K562 (cell line): ENCODE data around the gene ASS1. TPM values are rescaled to one million over a fixed set of nuclear protein-coding genes. Genes with fewer than 3 reads are reported as not detected.

ENCODE experiments used
- AFF1 ChIP-seq, 2 experiments: fragments of 450-650 bp; IDR thresholded peaks; 2 replicates each; pipeline ENCODE4 v1.6.1; 2018; ENCODE audit warnings: mild to moderate bottlenecking in 2 of 2, low read depth in 1 of 2; ENCODE audit not compliant: partially characterized antibody in 2 of 2
- ETV6 ChIP-seq, 3 experiments: fragments of 150-350 bp in 1 of 3; sonication (generic) in 1 of 3; formaldehyde crosslinking in 1 of 3; IDR thresholded peaks; 2 replicates each; pipeline versions ENCODE4 v1.6.1 to v1.8.0; 2014 to 2022; ENCODE audit warnings: borderline replicate concordance in 2 of 3, low read depth in 2 of 3, antibody characterized with exemption in 1 of 3, low read length in 1 of 3, mild to moderate bottlenecking in 1 of 3, missing genetic modification reagents in 1 of 3
- MAX ChIP-seq: sonication (generic); formaldehyde crosslinking; IDR thresholded peaks from 2 replicates; pipeline ENCODE4 v1.9.0; 2022; ENCODE audit warnings: mild to moderate bottlenecking, missing genetic modification reagents
- MGA ChIP-seq: fragments of 450-650 bp; IDR thresholded peaks from 2 replicates; pipeline ENCODE4 v1.6.1; 2016; ENCODE audit warnings: mild to moderate bottlenecking, moderate library complexity
- SMARCE1 ChIP-seq: fragments of 450-650 bp; IDR thresholded peaks from 2 replicates; pipeline ENCODE4 v1.7.1; 2016; ENCODE audit warnings: mild to moderate bottlenecking
- YY1 ChIP-seq, 3 experiments: IDR thresholded peaks; 2 replicates each; pipeline ENCODE4 v1.6.1; 2011; ENCODE audit warnings: low read length in 2 of 3, mild to moderate bottlenecking in 2 of 3, moderate library complexity in 2 of 3, borderline replicate concordance in 1 of 3, control low read depth in 1 of 3, low read depth in 1 of 3; ENCODE audit not compliant: insufficient read depth in 3 of 3, insufficient replicate concordance in 2 of 3, control insufficient read depth in 1 of 3, insufficient read length in 1 of 3; ENCODE audit errors: extremely low read depth in 1 of 3
- ZKSCAN1 ChIP-seq: fragments of 150-350 bp; IDR thresholded peaks from 2 replicates; pipeline ENCODE4 v1.6.1; 2016; ENCODE audit warnings: low read depth, low read length
- ZKSCAN3 ChIP-seq: fragments of 250-450 bp; sonication (Bioruptor Pico); IDR thresholded peaks from 2 replicates; pipeline ENCODE4 v1.4.0; 2020
- polyA plus RNA-seq, 8 experiments: library from polyadenylated mRNA; depleted of rRNA in 4 of 8; stranded (reverse) in 5 of 8; unstranded in 3 of 8; fragments of >200 nt; fragmentation: Nextera tagmentation in 2 of 8; fragmentation: Illumina TruSeq in 1 of 8; extraction: Ambion mirVana in 2 of 8; extraction: Trizol in 1 of 8; gene quantifications; 2 replicates each; pipeline versions ENCODE4 v1.2.1 to v1.2.3, GENCODE V29; 2011 to 2014; ENCODE audit warnings: inconsistent platforms in 1 of 8, missing spikeins in 1 of 8
- total RNA-seq, 7 experiments: library from RNA; depleted of rRNA in 6 of 7; stranded (reverse); fragments of >200 nt in 6 of 7; fragmentation: Illumina TruSeq in 2 of 7; extraction: Trizol in 2 of 7; gene quantifications; 2 replicates each; pipeline versions ENCODE4 v1.2.1 to v1.2.3, GENCODE V29; 2011 to 2021; ENCODE audit warnings: low replicate concordance in 1 of 7

ASS1 gene
- total and polyA plus RNA-seq, 9 of the 15 experiments (the other 6 are each of a cell fraction or from before 2014, with no cell fraction given), result 1.5 to 5.7 (median 3.7) TPM

- TF ChIP-seq YY1 (IDR thresholded peaks at IDR 0.05; ENCODE audit: borderline replicate concordance in 1 of 3, control insufficient read depth in 1 of 3, extremely low read depth in 1 of 3, insufficient read depth in 3 of 3, insufficient read length in 1 of 3, insufficient replicate concordance in 2 of 3, low read depth in 1 of 3, low read length in 2 of 3), result peak in 2 of 3 experiments; percentile 65 to 67
- no peak for TF ChIP-seq ZKSCAN3 (CRISPR knock-in tag)
- TF ChIP-seq AFF1 (IDR thresholded peaks at IDR 0.05; ENCODE audit: low read depth in 1 of 2, partially characterized antibody in 2 of 2), result no peak
- TF ChIP-seq ETV6 (IDR thresholded peaks at IDR 0.05; ENCODE audit: borderline replicate concordance in 1 of 2, low read depth in 2 of 2, low read length in 1 of 2), result no peak
- TF ChIP-seq ETV6 (CRISPR knock-in tag; IDR thresholded peaks at IDR 0.05; ENCODE audit: borderline replicate concordance), result no peak
- 0 out of 2 replicates have a peak, but pooled peaks have one; percentile 49 for TF ChIP-seq MAX
- peak; percentile 80 for TF ChIP-seq MGA
- TF ChIP-seq SMARCE1, result no peak
- no peak for TF ChIP-seq ZKSCAN1
Observed at GRCh38 chr9:130501639-130502038, 56.9 kb downstream of the ASS1 start (continued).
